Measurements from ENCODE around the gene GJD2.

- TF ChIP-seq EZH2 (IDR thresholded peaks at IDR 0.05; ENCODE audit: insufficient read depth, poor library complexity, severe bottlenecking) (no peak), EZH2phosphoT487 (IDR thresholded peaks at IDR 0.05; ENCODE audit: insufficient read depth, low read depth) (no peak)
Observed at GRCh38 chr15:34721157-34721801, 33.5 kb downstream of the GJD2 start.

Measured in GM23248 (cell line).